Frontal cortex (tissue), 4 donors: ENCODE data around the gene RCAN1. TPM values are rescaled to one million over a fixed set of nuclear protein-coding genes. Genes with fewer than 3 reads are reported as not detected.

Experiments used
- DNase-seq, 2 donors: peaks; one replicate each; pipeline ENCODE4 v3.0.0; 2012; ENCODE audit warnings: low spot score in 2 of 2
- FAIRE-seq: peaks from 2 replicates; lab custom pipeline; 2012; peaks lifted over from hg19 to GRCh38; lab: Jason Lieb, UNC
- total RNA-seq: library from RNA; depleted of rRNA; stranded (reverse); fragments of >200 nt; gene quantifications from one replicate; pipeline ENCODE4 v1.2.3, GENCODE V29; 2014
- donor health status: control.
- donor health status: control.
- donor health status: control.

Gene RCAN1
- total RNA-seq, 1 donor from 2014 or later: 88.0 TPM

DNA sequence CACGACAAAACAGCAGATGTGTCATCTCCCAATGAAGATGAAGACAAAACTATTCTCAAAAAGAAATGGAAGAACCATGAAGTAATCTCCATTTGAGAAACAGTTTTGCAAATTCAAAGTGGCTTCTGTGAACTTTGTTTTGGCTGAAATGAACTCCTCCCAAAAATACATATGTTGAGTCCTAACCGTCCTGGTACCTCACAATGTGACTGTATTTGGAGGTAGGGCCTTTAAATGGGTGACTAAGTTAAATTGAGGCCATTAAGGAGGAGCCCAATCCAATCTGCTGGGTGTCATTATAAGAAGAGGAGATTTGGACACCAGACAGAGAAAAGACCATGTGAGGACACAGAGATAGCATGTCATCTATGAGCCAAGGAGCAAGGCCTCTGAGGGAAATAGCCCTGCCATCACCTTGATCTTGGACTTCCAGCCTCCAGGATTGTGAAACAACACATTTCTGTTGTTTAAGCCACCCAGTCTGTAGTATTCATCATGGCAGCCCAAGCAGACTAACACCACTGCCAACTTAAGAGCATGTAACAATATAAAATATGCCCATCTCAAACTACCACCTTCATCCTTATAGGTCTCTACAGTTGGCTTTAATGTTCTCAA, 64.6 kb downstream of the RCAN1 start:
- FAIRE-seq: no peak
- no peak for DNase-seq

DNA sequence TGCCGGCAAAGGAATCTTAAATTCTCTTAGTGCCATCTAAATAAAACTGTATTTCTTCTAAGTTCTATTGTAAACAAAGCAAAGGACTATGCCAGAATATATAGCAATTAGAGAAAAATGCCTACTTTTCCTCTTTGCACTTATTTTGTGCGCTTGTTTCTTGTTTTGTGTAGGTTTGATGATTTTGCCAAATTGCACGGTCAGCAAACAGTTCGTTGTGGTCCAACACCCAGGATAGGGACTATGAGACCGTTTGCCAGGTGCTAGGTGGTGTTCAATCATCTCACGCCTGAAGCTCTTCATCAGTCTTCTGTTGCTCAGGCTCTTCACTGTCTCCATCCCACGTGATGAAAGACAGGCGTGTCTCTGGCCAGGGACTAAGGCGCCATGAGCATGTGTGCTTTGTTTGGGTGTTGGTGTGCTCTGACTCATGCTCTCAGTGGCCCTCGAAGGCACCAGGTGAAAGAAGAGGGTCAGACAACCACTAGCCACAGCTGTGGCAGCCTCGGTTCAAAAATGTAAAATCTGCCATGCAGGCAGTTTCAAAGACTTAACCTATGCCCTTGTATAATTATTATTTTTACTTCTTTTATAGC, 66.0 kb downstream of the RCAN1 start:
- FAIRE-seq (no peak), DNase-seq (no peak)

GRCh38 chr21:34546542-34546941, 68.4 kb downstream of the RCAN1 start:
- no peak for FAIRE-seq
- no peak for DNase-seq

DNA sequence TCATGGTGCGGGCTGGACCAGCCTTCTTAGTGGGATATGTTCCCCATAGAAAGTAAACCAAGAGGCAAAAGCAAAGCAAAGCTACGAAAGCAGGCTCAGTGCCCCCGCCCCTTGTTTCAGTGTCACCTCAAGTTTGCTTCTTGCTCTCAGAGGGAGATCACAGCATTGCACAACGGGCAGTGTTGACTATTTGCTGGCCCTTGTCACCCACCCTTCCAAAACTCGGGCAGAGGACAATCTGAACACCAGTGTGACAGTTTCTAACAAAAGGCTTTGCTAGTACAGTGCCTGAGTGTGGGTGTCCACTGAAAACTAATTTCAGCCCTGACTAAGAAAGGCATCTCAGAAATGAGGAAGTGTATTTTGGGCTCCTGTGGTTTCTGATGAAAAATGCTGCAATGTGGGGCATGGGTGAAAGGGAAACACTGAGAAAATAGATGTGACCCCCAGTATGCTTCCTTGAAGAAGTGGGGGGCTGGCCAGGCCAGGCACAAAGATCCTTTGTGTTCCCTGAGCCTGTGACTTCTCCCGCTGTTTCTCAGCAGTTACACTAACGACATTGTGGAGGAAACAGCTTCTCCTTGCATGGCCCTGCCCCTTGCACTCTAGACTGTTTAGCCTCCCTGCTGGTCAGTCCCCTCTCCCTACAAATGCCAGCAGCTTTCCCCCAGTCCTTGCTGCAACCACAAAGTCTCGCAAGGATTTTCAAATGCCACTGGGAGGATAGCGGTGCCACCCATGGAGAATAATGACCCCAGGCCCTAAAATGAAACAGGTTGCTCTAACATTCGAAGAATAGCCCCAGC, 69.6 kb downstream of the RCAN1 start:
- peak; percentile 26 to 46 for DNase-seq
- FAIRE-seq: no peak

- DNase-seq (peak in 1 of 2 donors; percentile 20), FAIRE-seq (no peak)
Measured at GRCh38 chr21:34544032-34544496, 70.8 kb downstream of the RCAN1 start.

GRCh38 chr21:34543017-34543416, 71.9 kb downstream of the RCAN1 start:
- FAIRE-seq: no peak
- no peak for DNase-seq

DNA sequence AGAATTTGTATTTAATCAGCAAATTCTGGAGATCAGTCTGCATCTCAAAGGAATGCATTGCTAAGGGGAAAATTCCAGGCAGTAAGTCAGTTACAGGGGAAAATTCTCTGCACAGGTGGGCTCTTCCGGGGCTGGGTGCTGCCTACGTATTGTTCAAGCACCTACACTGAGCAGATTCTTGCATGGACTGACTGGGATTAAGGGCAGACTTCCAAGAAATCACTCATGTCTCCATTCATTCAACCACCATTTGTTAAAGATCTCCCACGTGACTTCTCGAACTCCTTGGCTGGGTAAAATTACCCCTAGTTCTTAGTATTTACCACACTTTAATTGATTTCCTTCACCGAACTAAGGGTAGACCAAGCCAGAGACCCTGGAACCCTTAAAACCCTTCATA, 74.7 kb downstream of the RCAN1 start:
- no peak for FAIRE-seq
- DNase-seq: no peak

DNA sequence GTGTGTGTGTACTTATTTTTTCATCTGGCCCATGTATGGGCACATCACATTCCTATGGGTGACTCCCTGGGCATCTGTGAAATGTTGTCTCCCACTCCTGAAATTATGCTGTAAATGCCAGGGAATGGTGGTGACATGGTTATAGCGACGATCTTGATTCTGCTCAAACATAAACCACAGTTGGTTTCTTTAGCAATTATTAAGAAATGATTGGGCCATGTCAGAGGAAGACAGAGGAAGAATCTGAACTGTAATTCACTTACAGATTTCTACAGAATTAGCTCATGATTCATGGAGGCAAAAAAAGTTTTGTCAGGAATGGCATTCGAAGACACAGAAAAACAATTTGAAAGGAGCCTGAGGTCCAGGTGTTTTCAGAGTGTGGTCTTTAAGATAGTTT, 77.1 kb downstream of the RCAN1 start:
- no peak for FAIRE-seq
- no peak for DNase-seq

- DNase-seq (no peak), FAIRE-seq (no peak)
Measured at GRCh38 chr21:34536820-34537219, 78.1 kb downstream of the RCAN1 start.

DNA sequence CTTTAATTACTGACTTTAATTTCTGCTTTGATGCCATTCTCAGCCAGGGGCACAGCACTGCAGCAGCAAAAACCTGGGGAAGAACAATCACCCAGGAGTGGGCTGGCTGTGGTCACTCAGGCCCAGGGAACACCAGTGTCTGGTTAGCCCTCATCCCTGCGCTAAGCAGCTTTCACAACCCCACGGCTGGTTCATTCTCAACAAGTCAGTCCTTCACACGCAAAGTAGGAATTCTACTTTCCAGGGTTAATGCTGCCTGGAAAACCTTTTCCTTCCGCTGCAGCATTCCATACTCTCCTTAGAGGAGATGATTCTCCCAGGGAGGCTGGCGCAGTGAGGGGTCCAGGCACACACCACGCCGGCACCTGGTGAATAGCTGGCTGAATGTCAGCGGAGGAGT, 78.6 kb downstream of the RCAN1 start:
- FAIRE-seq: no peak

GRCh38 chr21:34535886-34536285, 79.0 kb downstream of the RCAN1 start:
- DNase-seq (no peak), FAIRE-seq (no peak)

More for the DNA sequence above, 78.6 kb downstream of the RCAN1 start:
- no peak for DNase-seq

DNA sequence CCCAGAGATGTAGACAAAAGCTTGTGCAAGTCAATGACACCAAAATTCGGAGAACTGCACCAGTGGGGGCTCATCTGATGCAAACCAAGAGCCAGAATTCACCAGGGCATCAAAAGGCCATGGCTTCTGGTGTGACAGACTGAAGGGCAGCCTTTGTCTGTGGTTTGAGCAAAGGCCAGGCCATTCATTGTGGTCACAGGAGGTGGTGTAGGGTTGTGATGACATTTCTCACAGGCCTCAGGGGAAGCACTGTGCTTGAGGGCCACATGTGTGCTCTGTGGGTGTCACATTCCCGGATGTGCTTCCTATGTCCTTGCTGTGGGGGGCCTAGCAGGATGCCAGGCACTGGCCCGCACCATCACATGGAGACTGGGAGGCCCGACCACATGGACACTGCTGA, 80.4 kb downstream of the RCAN1 start:
- DNase-seq: peak in 1 of 2 donors; percentile 18
- FAIRE-seq: no peak

GRCh38 chr21:34533938-34534337, 81.0 kb downstream of the RCAN1 start:
- FAIRE-seq: no peak
- DNase-seq: no peak

- DNase-seq (no peak), FAIRE-seq (no peak)
Measured at GRCh38 chr21:34531399-34531798, 83.5 kb downstream of the RCAN1 start.

DNA sequence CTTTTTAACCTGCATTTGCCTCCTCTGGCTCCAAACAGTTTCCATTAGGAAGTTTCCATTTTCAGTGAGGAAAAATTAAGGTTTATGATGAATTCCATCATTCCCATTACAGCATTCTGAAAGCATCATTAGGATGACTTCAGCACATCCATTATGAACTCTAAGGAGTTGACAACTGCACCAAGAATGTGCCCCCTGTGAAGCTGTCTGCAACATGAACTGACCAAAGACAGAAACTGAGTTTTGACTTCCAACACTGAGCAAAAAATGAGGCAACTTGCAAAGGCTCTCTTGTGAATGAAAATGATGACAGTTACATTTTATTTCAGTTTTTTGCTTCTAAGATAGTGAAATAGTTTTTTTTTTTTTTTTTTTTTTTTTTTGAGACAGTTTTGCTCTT, 84.7 kb downstream of the RCAN1 start:
- DNase-seq (no peak), FAIRE-seq (no peak)

- DNase-seq (no peak), FAIRE-seq (no peak)
Measured at GRCh38 chr21:34528131-34528561, 86.8 kb downstream of the RCAN1 start.

DNA sequence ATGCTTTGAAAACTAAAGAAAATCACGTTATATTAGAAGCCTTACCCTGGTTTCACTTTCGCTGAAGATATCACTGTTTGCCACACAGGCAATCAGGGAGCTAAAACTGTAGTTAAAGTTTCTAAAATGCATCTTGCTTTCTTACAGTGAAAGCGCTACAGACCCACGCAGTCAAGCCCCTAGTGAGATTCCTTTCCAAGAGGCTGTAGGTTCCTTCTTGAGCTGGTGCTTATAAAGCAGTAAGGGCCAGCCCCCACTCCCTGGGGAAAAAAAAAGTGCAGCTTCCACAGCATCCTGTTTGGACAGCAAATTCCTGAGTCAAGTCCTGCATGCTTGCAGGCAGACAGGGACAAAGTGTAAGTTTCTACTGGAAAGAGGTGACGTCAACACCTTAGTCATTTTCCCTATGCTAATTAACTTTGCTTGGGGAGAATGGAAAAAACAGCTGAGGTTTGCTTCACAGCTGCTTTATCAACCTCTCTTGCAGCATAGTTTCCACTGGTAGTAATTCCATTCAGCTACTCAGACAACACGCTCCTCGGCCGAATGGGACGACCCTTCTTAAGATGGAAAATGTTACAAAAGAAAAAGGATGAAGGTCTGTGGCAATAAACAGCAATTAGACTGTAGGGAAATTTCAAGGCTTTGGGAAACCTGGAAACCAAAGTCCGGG, 88.2 kb downstream of the RCAN1 start:
- peak; percentile 29 to 74 for DNase-seq
- no peak for FAIRE-seq

DNA sequence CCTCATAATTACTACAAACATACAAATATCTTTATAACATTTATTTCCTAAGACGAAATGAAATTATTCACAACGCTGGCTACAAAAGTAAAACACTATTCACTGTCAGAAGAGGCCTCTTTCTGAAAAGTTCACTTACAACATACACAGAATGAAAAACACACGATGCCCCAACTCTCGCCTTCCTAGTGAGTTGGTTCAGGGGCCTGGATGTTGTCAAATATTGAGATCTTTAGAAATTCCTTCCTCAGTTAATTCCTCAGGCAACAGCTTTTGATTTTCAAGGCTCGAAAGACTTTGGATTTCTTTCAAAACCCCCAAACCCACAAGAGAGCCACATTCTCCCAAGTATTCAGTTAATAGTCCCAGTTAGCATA, 88.7 kb downstream of the RCAN1 start:
- no peak for FAIRE-seq

DNA sequence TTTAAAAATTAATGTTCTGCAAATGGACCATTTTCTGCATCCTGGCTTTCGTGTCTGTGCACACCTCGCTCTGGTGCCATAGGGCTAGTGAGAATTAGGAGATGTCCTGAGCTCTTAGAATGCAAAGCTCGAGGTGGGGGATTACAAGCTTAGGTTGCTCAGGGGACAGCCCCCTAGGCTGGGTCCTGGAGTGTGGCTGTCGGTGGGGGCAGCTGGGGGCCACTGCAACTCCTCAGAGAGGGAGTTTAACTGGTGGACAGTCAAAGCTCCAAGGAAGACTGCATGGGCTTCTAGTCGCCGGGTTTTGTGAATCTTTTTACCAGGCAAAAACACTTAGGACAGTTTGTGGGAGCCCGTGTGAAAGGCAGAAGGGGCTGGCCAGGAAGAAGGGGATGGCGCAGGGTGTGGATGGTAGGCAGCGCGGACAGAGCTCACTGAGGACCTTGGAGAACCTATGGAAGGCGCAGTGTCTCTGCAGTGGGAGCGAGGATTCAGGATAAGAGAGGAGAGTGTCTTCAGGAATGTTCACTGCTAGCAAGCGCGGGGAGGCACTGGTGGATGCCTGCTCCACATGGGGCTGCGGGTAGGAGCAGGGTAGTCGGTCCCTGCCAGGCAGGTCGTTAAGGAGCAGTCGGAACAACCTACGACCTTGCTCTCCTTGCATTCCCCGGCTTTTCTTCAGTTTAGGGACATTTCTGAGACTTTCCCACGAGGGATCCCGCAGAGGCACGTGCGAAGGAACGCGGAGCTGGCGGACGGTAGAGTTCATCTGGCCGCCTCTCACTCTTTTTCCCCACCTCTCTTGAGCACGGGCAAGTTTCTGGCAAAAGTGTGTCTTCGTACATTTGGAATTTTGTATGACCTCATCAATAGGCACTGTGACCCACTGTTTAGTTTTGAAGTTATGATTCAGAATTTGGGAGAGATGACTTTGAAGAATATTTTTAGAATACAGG, 90.0 kb downstream of the RCAN1 start:
- no peak for FAIRE-seq
- no peak for DNase-seq

More for the DNA sequence above, 88.7 kb downstream of the RCAN1 start:
- no peak for DNase-seq
